GM18909 (cell line): ENCODE results near the gene SLC16A13.

Source experiments
- ATAC-seq: cut with Tn5 transposase; IDR thresholded peaks from one replicate; pipeline ENCODE4 v1.9.1; 2021; ENCODE audit warnings: mild to moderate bottlenecking; ENCODE audit not compliant: unreplicated experiment, poor library complexity

SLC16A13 gene

GRCh38 chr17:7011415-7011814, 24.4 kb upstream of the SLC16A13 start:
- ATAC-seq = no peak

GRCh38 chr17:7011942-7012254, 23.9 kb upstream of the SLC16A13 start:
- no peak for ATAC-seq

- ATAC-seq = peak; percentile 83
Observed at GRCh38 chr17:7014261-7014994, 21.4 kb upstream of the SLC16A13 start.

GRCh38 chr17:7014995-7015958, 20.5 kb upstream of the SLC16A13 start:
- peak; percentile 17 for ATAC-seq

- ATAC-seq = no peak
Observed at GRCh38 chr17:7016418-7016817, 19.4 kb upstream of the SLC16A13 start.

- no peak for ATAC-seq
Observed at GRCh38 chr17:7016886-7017826, 18.7 kb upstream of the SLC16A13 start.

- no peak for ATAC-seq
Observed at GRCh38 chr17:7017827-7018200, 18.0 kb upstream of the SLC16A13 start.

- no peak for ATAC-seq
Observed at GRCh38 chr17:7018331-7018964, 17.4 kb upstream of the SLC16A13 start.

- ATAC-seq = no peak
Observed at GRCh38 chr17:7019367-7019766, 16.4 kb upstream of the SLC16A13 start.

GRCh38 chr17:7019839-7020519, 15.8 kb upstream of the SLC16A13 start:
- no peak for ATAC-seq

GRCh38 chr17:7020894-7021664, 14.7 kb upstream of the SLC16A13 start:
- no peak for ATAC-seq

GRCh38 chr17:7021993-7022778, 13.6 kb upstream of the SLC16A13 start:
- peak; percentile 73 for ATAC-seq

GRCh38 chr17:7022781-7023571, 12.8 kb upstream of the SLC16A13 start, which contains the start of gene BCL6B:
BCL6B (plus strand) TSS chr17:7023050; CDS start chr17:7023672, 622 bp downstream.
- no peak for ATAC-seq

GRCh38 chr17:7023576-7024401, 12.0 kb upstream of the SLC16A13 start:
- ATAC-seq = no peak

GRCh38 chr17:7024402-7024785, 11.4 kb upstream of the SLC16A13 start:
- no peak for ATAC-seq

GRCh38 chr17:7025245-7025644, 10.6 kb upstream of the SLC16A13 start:
- no peak for ATAC-seq
